SKM-1 (cell line): Measurements from ENCODE around the gene NKAIN2.
"Not testable (repeated sequence)": the region's sequence is repeated elsewhere in the genome, so short reads cannot be mapped to it uniquely, and the experiment has no call there.

ENCODE experiments used
- DNase-seq: peaks from one replicate; lab custom pipeline; 2025; ENCODE audit not compliant: unreplicated experiment; lab: John Stamatoyannopoulos, UW

Gene NKAIN2

DNA sequence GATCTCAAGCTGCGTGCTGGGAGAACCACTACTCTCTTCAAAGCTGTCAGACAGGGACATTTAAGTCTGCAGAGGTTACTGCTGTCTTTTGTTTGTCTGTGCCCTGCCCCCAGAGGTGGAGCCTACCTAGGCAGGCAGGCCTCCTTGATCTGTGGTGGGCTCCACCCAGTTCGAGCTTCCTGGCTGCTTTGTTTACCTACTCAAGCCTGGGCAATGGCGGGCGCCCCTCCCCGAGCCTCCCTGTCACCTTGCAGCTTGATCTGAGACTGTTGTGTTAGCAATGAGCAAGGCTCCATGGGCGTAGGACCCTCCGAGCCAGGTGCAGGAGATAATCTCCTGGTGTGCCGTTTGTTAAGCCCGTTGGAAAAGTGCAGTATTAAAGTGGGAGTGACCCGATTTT is 609.0 kb downstream of the NKAIN2 start:
- DNase-seq = not testable (repeated sequence)

DNA sequence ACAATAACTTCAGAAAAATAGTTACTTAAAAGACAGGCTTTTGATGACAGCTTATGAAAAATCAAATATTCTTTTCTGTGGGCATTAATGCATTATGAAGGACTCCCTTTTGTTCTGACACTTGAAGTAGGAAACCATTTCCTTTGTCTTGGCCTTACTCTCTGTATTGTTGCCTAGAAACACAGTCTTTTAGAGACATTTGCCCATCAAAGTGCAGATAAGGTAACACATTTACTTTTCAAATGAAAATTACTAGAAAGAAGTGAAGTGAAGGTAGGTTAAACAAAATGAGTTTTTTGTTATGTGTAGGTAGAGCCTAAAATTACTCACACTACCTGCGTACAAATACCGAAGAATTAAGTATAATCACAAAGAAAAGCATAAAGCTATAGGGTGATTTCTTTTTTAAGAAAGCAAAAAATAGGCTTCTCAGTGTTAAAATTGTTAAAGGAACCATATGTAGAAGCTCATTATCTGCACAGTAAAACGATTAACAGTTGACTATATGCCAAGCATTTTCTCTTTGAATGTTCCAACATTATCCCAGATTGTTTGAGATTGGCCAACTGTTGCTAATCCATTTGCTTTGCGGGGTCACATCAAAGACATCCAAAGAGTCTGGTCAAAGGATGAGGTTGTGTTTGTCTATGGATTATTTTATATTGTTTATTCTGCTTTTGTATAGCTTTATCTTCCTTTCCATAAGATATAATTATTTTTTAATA is 616.6 kb downstream of the NKAIN2 start:
- no peak for DNase-seq

DNA sequence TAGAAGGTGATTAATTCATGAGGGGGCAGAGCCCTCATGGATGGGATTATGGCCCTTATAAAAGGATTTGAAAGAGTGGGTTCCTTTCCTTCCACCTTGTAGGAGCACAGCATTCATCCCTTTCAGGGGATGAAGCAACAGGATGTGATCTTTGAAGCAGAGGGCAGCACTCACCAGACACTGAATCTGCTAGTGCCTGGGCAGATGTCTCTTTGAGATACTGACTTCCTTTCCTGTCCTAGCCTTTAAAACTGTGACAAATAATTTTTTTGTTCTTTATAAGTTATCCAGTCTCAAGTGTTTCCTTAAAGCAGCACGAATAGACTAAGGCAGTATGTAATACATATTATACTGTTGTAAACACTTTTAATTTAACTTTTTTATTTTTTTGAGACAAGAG is 620.0 kb downstream of the NKAIN2 start:
- DNase-seq = no peak

DNA sequence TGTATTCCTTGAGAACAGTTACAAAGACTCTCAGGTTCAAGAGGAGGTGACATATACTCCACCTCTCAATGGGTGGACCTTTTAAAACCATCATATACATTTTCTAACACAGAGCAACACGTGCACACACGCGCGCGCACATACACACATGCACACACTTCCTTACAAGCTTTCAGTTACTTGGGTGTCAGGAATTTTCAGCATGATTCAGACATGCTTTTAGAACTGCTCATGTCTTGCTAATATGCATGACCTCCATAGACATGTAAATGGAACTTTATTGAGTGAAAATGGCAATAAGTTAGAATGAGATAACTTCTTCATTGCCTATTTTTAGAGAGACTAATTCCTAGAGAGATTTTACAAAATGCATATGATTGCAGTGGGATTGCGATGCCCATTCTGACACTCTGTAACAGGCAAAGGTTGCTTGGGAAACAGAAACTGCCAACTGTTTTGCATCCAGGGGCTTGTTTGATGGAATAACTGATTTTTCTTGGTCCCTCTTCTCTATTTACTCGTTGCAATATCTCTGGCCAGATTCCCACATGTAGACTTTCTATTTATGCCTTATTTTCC is 627.2 kb downstream of the NKAIN2 start:
- no peak for DNase-seq

DNA sequence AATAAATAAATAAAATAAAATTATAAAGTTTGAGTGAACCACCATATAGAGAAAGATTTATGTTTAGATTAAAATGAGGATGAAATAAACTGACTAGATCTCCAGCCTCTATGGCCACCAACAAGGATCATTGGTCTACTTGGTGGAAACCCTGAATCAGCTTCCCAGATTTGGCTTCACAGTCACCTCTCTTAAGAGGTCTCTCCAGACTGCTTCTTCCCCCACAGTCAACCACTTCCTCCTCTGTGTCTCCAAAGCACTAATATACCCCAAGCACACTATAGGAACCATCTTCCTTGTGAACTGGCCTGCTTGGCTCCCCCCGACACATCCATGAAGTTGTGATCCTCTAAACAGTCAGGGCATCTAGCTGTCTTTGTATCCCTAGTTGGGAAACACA is 629.0 kb downstream of the NKAIN2 start:
- DNase-seq = no peak

DNA sequence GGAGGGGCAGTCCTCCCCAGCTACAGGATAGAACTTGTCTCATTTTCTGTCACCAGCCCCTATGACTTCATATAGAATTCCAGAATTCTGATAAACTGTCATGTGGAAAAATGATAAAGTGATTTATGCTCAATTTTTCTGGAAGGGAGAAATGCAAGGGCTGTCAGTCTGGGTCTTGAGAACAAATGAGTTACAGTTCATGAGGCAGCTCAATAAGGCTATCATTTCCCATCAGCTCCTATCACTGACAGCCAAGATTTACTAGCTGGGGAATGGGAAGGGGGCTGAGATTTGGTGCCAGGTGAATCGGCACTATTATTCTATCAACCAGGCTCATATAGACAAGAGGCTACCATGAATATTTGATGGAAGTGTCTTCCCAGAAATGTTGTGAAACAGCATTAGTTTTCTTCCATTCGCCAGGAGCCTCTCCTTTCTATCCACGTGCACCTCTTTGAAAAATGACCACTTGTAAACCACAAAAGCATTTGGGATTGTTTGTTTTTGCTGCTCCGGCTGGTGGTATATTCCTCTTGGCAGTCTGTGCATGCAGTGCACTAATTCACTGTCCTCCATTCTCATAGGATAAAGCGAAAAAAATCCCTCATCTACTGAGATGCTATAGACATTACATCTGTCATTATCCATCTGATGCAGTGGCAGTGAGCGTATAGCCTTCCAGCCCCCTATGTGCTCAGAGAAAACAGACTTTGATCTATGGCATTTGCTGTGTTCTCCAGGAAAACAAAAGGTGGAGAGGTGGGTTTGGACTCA is 629.9 kb downstream of the NKAIN2 start:
- DNase-seq = no peak

DNA sequence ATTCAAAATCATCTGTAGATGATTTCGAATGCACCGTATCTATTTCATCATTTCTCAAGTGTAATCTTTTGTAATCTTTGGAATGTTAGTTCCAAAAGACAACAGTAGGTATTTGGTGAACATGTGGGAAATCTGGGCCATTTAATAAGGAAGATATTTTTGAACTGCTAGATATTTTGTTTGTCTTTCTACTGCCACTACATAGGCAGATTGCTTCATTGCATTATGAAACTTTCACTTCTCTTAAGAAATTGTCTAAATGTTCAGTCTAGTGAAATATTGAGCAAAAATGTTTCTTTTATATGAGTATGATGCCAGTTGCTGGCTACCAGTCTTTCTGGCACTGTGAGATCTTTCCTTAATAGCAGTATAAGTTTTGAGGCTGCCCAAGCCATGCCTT is 630.8 kb downstream of the NKAIN2 start:
- DNase-seq = no peak

DNA sequence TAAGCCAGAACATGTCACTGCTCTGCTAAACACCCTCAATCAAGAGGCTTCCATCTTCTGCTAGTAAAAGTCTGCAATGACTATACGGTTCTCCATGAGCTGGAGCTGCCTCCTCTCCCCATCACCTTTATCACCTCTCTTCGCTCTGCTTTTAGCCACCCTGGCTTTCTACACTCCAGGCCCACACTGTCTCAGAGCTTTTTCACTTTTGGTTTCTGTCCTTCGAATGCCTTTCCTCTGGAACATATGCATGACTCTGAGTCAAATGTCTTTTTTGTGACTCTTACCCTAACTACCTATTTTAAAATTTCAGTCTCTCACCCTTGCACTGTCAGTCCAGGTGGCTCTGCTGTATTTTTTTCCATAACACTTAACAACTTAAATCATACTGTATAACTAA is 633.1 kb downstream of the NKAIN2 start:
- DNase-seq = no peak

DNA sequence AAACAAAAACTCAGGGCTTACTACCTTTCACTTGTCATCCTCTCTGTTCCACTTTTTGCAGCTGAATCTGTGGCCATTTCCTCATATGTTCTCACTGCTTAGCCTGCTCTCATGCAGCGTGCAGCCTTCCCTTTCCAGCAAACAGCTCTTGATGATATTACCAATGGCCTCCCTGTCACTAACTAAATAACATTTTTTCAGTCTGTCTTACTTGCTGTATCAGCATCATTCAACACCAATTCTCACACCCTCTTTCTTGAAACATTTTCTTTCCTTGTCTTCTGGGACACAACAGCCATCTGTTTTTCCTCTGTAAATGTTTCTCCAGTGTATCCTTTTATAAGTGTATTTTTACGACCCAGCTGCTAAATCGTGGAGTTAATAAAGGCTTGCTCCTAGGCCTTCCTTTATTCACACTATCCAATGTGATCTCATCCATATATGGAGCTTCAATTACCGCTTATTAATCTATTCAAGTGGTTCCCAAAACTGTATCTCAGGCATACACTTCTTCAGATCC is 634.9 kb downstream of the NKAIN2 start:
- DNase-seq = no peak

DNA sequence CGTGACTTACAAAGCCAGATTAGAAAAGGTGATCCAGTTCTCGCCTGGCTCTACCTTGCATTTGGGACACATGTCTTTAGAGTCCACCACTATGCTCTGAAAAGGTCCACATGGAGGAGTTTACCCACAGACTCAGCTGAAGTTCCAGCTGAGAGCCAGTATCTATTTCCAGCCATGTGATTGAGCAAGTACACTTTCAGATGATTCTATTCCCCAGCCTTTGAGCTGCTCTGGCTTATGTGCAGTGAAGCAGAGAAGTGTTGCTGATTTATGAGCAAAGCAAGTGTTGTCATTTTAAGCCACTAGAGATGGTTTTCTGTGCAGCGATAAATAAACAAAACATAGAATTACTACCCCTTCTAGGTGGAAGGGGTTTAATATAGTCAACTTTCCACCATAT is 637.8 kb downstream of the NKAIN2 start:
- no peak for DNase-seq

DNA sequence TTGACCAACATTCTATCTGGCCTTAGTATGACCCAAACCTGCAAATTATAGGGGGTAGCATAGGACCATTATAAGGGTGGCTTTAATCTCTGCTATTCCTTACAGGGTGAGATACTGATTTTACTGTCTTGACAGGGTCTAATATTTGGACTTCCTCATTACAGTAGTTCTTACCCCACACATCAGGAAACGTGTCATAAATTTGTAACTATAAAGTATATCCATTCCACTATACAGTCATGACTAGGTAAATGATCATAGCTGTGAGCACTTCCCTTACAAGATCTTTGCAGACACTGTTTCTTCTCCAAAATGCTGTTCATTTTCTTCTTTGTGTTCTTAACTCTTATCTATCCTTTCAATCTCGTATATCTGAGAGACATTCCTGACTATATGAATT is 639.9 kb downstream of the NKAIN2 start:
- DNase-seq = no peak

DNA sequence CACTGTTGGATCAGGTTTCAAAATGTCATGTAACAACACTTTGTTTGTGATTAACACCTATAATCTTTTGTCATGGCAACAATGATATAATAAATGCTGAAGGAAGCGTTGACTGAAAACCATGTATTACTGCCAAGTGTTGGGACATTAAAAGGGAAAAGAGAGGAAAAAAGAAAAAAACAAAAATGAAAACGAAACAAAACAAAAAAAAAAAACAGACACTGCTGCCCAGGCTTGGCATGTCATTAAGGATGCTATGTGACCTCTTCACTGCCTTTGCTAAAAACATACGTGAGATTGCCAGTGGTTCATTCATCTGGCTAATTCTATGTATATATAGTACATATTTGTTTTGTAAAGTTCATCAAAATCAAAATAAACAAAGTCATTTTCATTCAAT is 641.9 kb downstream of the NKAIN2 start:
- DNase-seq = no peak

DNA sequence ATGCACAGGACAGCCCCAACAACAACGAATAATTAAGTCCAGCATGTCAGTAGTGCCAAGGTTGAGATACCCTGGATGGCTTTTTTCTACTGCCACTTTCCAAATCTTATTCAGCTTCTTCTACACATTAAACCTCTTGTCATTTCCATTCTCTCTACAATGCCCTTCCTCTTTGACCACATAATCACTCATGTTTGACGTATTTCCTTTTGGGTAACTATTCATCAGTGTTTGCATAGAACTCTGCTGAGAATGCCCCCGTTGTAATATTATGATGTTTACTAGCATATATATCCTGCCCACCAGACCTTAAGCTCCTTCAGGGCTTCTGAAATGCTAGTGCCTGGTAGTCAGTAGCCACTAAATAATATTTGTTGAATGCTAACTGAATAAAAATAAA is 643.3 kb downstream of the NKAIN2 start:
- DNase-seq = no peak

DNA sequence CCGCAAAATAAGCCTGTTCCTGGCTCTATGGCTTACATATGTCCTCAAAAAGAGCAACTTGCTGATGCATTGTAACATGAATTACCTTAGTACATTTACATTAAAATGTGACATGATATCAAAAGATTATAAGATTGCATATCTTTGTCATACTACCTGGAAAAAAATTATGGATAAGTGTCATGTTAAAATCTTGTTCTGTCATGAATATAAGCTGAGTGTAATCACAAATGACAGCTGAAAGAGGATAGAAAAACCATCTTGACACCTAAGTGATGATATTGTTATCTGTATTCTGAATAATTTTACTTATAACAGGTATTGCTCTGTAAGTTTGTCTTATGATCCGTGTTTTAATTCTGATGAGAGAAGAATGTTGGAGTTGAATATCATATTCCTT is 655.6 kb downstream of the NKAIN2 start:
- DNase-seq = no peak

DNA sequence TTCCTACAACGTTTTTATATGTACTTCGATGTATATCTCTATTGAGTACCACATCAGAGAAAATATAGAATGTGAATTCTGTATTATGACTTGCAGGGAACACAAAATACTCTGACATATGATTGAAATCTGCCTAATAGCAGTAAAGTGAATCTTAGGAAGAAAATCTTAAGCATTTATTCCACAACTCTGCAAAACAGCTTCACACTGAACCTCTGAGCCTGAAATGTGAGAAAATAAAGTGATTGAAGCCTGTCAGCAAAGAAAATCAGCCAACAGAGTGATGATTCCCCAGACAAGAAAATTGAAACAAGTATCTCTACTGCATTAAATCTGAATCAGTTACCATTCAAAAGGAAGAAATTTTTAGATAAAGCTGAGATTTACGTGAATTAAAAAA is 659.1 kb downstream of the NKAIN2 start:
- no peak for DNase-seq

DNA sequence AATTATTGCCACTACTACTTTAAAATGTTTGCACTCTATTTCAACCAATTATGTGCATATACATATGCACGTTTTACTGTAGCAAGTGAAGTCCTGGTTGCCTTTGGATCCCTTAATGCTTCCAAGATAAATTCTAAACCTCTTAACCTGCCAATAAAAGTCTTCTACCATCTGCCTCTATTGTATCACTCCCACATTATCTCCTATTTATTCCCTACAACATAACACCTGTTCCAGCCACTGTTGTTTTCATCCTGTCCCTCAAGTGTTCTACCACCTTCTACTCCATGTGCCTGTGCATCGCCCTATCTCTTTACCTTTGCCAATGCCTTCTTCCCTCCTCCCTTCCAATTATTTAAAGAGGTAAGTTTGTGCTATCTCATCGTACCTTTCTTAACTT is 659.6 kb downstream of the NKAIN2 start:
- no peak for DNase-seq

DNA sequence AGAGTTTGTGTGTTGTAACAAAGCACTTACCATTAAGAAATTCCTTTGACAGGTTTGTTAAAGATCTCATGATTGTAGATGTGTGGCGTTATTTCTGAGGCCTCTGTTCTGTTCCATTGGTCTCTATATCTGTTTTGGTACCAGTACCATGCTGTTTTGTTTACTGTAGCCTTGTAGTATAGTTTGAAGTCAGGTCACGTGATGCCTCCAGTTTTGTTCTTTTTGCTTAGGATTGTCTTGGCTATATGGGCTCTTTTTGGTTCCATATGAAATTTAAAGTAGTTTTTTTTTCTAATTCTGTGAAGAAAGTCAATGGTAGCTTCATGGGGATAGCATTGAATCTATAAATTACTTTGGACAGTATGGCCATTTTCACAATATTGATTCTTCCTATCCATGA is 660.9 kb downstream of the NKAIN2 start:
- not testable (repeated sequence) for DNase-seq

DNA sequence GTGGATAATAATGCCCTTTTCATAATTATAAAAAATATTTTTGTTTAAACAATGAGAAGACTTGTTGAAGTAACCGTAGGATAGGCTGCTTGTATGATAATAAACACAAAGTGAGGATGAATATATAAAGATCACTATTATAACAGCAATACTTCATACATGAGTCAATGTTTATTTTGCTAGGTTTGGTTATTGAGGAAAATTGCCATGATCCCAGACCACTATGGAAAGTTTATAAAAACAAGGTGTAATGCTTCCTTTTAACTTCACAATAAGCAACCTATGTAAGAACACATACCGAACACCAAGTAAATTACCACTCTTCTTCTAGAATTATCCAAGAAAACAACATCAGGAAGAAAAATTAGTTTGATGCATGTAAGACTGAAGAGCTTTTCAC is 663.3 kb downstream of the NKAIN2 start:
- DNase-seq = no peak

DNA sequence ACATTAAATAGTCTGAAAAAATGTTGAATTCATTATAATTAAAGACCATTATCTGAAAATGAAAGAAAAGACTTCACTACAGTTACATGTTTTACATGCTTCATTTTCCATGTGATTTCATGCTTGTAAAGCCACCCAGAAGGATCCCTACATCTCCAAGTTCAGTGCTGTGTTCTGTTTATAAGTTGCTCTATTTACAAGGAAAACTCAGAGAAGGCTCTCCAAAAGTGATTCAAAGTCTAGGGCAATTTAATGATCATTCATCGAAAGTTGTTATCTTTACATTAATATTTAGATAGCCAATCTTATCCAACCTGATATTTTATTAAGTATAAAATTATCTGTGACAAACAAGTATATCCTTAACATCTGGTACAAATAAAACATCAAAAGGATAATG is 663.7 kb downstream of the NKAIN2 start:
- no peak for DNase-seq

DNA sequence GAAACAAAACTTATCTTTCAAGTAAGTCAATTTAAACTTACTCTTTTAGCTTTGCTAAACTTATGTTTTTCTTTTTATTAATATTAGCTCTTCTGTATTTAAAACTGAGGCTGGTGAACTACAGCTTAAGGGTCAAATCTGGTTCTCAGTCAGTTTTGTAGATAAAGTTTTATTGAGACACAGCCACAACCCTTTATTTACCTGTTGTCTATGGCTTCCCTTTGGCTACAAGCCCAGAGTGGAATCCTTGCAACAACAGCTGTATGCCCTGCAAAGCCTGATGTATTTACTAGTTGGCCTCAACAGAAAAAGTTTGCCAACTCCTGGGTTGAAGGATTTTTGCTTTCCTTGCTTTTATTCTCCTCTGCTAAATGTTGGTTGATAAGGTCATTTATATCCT is 667.1 kb downstream of the NKAIN2 start:
- DNase-seq = no peak

DNA sequence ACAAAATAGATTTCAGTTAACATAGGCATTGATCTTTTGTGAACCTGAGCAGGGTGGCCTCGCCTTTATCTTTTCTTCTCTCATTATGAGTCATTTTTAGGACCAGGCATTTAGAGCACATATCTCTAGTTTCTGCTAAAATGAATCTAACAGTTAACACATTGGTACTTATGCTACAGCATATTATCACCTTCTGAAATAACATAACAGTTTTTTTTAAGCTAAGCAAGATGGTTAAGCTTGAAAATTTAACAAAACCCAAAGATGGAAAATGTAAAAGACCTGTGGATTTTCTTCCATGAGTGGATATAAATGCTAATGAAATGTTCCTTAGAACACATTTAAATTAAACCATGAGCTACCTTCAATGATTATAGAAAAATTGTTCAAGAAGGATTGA is 671.5 kb downstream of the NKAIN2 start:
- no peak for DNase-seq

DNA sequence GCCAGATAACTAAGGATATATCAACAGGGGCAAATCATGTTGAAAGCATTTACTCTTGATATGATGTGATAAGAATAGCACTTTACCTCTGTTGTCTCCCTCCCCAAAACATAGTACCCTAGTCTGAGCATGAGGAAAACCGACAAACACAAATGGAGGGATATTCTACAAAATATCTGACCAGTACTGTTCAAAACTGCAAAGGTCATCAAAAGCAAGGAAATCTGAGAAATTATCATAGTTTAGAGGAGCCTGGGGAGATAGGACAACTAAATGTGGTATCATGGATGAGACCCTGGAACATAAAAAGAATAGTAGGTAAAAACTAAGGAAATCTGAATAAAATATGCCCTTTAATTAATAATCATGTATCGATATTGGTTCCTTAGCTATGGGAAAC is 675.2 kb downstream of the NKAIN2 start:
- DNase-seq = no peak
